HG03442 (cell line): ENCODE measurements around the gene ZNF385C.

ENCODE experiments used
- ATAC-seq: cut with Tn5 transposase; IDR thresholded peaks from one replicate; pipeline ENCODE4 v1.9.1; 2021; ENCODE audit warnings: mild to moderate bottlenecking, moderate library complexity; ENCODE audit not compliant: unreplicated experiment

Gene ZNF385C

DNA sequence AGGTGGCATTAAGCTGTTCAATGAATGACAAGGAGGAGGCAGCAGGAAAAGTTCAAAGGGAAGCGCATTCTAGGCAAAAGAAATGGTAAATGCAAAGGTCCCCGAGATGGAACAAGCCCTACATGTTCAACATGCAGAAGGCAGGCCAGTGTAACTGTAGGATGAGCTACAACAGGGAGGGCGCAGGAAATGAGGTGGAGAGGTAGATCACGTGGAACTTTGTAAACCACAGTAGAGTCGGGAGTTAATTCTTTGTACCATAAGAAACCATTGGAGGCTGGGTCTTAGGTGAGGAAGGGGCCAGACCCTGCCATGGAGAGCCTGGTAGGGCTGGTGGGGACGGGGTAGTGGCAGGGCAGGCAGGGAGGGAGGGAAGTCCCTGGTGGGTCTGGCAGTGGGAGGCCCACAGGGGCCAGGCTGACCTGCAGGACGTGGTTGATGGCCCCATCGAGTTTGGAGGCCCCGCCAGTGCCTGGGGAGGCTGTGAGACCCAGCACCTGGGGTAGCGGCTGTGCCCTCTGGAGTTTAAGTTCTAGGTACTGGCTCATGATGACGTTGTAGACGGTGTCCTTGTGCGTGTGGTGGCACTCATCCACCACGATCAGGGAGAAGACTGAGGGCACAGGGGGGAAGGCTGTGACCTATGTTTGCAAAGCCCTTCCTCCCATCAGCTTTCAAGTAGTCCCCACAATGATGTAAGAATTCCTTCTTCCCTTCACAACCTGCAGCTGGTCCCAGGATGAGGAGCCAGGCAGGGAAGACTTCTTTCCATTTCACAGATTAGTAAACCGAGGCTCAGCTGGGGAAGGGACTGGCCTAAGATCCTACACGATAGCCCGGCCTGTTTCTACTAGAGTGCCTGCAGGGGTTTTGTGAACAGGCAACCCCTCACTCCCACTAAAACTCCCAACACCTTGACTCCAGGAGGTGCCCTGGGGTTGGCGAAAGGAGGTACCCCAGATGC is 12.3 kb upstream of the ZNF385C start:
- ATAC-seq = no peak

DNA sequence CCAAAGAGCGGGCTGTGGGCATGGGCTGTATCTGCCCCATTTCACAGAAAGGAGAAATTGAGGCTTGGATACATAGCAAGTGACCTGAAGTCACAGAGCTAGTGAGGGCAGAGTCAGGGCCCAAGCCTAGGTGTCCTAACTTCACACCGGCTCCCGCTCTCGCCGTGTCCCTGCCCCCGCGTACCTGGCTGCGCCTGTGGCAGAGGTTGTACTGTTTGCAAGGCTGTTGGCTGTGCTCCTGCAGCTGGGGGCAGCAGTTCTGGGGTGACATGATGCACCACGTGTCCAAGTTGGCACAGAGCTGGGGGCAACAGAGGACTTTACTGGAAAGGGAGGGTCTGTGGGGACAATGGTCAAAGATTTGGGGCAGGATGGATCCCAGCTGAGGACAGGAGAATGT is 10.8 kb upstream of the ZNF385C start:
- ATAC-seq = no peak

- ATAC-seq = peak; percentile 66
These were observed 9.6 kb upstream of the ZNF385C start for GRCh38 chr17:42107597-42108576.

DNA sequence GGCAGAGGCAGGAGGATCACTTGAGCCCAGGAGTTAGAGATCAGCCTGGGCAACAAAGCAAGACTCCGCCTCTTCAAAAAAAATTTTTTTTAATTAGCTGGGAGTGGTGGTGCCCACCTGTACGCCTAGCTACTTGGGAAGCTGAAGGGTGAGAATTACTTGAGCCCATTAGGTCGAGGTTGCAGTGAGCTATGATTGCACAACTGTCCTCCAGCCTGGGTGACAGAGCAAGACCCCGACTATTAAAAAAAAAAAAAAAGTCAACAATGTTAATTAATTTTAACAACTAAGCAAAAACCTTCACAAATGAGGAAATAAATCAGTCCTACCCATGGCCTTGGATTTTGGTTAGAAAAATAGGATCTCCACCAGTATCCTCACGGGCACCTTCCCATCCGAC is 8.9 kb upstream of the ZNF385C start:
- no peak for ATAC-seq

DNA sequence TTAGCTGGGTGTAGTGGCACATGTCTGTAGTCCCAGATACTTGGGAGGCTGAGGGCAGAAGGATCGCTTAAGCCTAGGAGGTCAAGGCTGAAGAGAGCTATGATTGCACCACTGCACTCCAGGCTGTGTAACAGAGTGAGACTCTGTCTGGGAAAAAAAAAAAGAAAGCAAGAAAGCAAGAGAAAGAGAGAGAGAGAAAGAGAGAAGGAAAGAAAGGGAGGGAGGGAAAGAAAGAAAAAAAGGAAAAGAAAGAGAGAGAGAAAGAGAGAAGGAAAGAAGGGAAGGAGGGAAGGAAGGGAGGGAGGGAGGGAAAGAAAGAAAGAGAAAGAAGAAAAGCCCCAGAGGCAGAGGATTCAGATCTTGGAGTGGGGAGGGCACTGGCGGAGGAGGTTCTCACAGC is 7.7 kb upstream of the ZNF385C start:
- no peak for ATAC-seq

DNA sequence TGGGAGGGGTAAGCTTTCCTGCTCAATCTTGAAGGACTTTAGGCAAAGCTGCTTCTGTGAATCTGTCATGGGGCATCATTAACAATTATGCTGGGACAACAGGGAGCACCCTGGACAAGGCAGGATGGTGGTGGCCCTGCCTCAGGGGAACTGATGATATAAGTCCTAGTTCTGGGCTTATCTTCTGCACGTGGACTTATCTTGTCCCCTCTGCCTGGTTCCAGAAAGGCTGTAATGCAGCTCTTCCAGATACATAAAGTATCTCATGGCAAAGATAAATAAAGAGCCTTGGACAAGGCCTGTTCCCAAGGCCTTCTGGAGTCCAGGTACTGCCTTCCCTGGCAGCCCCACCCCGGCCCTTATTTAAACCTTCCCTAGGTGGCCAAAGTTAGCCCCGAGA is 6.0 kb upstream of the ZNF385C start:
- no peak for ATAC-seq

- ATAC-seq = no peak
These were observed 5.1 kb upstream of the ZNF385C start for GRCh38 chr17:42103221-42103954.

DNA sequence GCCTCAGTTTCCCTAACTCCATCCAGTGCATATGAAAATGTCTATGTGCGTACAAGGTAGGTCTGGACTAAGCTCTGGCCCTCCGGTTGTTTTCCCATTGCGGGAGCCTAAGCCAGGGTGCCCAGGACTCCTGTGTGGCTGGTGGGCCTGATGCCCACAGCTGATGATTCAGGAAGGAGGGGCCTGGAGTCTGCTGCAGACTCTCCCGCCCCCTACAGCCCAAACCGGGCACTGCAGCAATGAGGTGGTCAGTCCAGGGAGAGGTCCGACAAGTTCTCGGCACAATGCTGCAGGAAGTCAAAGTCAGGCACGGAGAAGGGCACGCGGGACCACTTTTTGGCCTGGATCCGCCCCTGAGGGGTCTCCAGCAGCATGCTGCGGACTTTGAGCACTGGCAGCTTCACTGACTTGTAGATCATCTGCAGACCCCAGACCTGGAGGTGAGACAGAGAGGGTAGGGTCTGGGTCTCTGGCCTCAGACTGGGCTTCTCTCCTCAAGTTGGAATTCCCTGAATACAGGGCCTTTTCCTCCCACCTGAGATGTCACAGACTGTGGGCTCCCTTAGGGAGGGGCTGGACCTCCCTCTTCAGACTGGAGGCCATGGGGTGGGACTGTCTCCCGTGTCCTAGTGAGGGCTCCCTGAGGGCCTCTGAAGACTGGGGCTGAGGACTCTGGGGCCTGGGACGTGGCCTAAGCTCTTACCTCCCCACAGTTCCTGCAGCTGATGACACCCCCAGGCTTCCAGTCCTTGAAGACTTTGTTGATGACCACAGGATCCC is 3.4 kb upstream of the ZNF385C start:
- ATAC-seq = no peak

DNA sequence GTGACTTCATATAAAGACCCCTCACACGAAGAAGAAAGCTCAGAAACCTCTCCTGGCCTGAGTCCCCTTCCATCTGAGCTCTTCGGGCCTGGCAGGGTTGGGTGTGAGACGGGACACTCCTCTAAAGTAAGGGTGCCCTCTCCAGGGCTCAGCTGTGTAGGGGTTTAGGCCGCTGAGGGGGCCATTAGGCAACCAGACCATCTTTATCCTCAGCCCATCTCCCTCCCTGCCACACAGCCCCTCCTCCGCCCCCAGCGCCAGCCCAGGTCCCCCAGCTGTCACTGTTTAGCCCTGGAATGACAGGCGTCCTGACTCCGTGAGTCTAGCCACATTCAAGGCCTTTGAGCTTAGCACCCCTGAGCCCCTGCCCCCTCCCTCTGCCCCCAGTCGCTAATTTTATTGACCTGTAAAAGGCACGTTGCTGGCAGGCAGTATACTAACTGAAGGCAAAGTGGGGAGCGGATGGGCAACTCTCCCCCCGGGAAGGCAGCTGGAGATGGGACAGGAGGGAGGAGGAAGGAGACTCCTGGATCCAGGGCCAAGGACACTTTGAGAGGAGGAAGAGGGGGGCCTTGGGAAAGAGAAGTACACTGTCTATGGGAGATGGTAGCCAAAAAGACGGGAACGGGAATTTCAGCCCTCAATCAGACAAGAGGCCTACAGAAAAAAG is 592 bp upstream of the ZNF385C start:
- ATAC-seq = no peak

GRCh38 chr17:42096360-42097111 is 1.7 kb downstream of the ZNF385C start:
- no peak for ATAC-seq

GRCh38 chr17:42094375-42095069 is 3.8 kb downstream of the ZNF385C start:
- no peak for ATAC-seq

- ATAC-seq = no peak
These were observed 5.3 kb downstream of the ZNF385C start for GRCh38 chr17:42092939-42093338.

- ATAC-seq = no peak
These were observed 7.1 kb downstream of the ZNF385C start for GRCh38 chr17:42090964-42091790.

DNA sequence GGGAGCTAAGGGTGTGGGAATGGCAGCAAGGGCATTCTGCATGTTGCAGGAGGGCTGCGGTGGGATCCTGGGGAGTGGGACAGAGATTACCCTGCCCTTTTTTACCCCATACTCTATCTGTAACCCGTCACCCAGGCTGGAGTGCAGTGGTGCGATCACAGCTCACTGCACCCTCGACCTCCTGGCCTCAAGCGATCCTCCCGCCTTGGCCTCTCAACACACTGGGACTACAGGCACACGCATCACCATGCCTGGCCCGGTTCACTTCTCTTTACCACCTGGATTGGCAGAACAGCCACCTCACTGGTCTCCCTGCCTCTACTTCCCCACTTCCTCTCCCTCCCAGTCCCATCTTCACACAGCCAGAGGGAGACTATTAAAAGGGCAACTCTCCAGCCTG is 9.5 kb downstream of the ZNF385C start:
- no peak for ATAC-seq

DNA sequence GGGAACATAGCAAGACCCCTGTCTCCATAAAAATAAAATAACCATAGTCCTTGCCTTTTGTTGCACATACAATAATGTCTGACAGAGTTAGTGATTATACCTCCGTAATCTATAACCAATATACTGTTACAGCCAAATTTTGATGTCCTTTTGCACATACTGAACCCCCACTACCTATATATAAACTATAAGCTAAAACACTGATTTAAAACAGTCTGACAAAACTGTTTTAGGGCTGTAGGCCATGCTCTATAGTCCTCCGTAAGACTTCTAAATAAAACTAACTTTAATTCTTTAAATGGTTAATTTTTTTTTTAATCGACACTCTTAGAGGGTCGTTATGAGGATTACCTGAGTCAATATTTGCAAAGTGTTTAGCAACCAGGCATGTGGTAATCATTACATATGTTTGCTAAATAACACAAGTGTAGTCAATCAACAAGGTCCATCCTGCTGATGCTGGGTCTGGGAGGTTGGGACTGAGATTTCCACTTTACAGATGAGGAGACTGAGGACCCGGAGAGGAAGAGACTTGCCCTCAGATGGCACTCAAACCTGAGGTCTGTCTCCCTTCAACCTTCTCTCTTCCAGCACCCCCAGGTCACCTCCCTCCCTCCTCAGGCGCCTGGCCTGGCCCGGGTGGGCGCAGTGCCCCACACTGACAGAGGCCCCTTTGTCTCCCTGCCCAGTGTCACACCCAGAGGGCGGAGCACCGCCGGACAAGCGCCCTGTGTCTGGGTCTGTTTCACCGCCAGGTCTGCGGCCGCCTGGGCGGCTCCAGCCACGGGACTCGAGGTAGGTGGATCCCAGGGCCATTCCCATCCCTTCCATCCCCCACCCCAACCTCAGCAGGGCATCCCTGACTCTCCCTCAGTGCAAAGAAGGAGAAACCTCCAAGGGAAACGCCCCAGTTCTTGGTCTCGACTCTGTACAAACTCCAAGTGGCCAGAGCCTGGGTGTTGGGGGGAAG is 10.3 kb downstream of the ZNF385C start:
- no peak for ATAC-seq

- ATAC-seq = no peak
These were observed 11.1 kb downstream of the ZNF385C start for GRCh38 chr17:42087042-42087701.
